ENCODE data around the gene TAGLN2. TPM values are rescaled to one million over a fixed set of nuclear protein-coding genes. Genes with fewer than 3 reads are reported as not detected.

The TAGLN2 gene
- total RNA-seq, 4 donors from 2014 or later = 308 to 468 (median 357) TPM

GRCh38 chr1:159941591-159942560 is 16.6 kb upstream of the TAGLN2 start:
- intact Hi-C loops (cut with DNase I) = no loop called here
- no peaks in the 10 kb centered on the region for H3K36me3 ChIP-seq
- TF ChIP-seq POLR2A (IDR thresholded peaks at IDR 0.05) = no peak
- TF ChIP-seq, protein P1, sequence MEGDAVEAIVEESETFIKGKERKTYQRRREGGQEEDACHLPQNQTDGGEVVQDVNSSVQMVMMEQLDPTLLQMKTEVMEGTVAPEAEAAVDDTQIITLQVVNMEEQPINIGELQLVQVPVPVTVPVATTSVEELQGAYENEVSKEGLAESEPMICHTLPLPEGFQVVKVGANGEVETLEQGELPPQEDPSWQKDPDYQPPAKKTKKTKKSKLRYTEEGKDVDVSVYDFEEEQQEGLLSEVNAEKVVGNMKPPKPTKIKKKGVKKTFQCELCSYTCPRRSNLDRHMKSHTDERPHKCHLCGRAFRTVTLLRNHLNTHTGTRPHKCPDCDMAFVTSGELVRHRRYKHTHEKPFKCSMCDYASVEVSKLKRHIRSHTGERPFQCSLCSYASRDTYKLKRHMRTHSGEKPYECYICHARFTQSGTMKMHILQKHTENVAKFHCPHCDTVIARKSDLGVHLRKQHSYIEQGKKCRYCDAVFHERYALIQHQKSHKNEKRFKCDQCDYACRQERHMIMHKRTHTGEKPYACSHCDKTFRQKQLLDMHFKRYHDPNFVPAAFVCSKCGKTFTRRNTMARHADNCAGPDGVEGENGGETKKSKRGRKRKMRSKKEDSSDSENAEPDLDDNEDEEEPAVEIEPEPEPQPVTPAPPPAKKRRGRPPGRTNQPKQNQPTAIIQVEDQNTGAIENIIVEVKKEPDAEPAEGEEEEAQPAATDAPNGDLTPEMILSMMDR (IDR thresholded peaks at IDR 0.05) = no peak
- DNase-seq = no peak
- no peaks in the 10 kb centered on the region for H3K9me3 ChIP-seq
- peaks cover 0 to 52% (median 0%) of the 10 kb centered on the region in 4 donors for H3K27me3 ChIP-seq
- 51 to 73% methylated on average over 2 to 6 of the region's 15 CpGs for WGBS, 2 donors
- H3K27ac ChIP-seq = peak overlapping the region in 1 of 4 donors; percentile 19
- no peak overlapping the region for H3K4me3 ChIP-seq
- H3K4me1 ChIP-seq = peaks cover 26 to 100% (median 48%) of the 10 kb centered on the region in 3 donors

DNA sequence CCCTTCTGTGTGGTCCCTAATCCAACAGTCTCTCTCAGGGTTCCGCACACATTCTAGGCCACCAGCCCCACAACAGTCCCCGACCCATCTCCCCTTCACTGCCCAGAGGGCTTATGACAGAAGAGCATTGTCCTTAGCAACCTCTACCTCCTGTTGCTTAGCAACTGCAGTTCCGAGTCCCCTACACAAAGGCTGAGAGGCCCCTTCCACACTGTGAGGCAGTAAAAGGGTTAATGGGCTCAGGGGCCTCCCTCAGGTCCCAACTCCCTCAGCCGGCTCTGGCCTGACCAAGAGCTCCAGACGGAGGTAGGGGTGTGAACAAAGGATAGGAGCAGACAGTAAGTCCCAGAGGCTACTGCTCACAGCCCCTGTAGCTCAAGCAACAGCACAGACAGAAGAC is 15.8 kb upstream of the TAGLN2 start:
- Histone ChIP-seq H3K27ac (peak overlapping the region in 1 of 4 donors; percentile 19), H3K9me3 (no peaks in the 10 kb centered on the region), H3K27me3 (peaks cover 0 to 54% (median 0%) of the 10 kb centered on the region in 4 donors), H3K36me3 (no peaks in the 10 kb centered on the region), H3K4me3 (no peak overlapping the region), H3K4me1 (peaks cover 34 to 100% (median 51%) of the 10 kb centered on the region in 3 donors)
- TF ChIP-seq POLR2A (IDR thresholded peaks at IDR 0.05) = no peak
- TF ChIP-seq, protein P1 (IDR thresholded peaks at IDR 0.05) = no peak
- intact Hi-C loops (cut with DNase I) = no loop called here
- 100% methylated on average over 1 of the region's 5 CpGs; no CpG with 5 or more reads in 1 of the 2 donors for WGBS, 2 donors
- no peak for DNase-seq

DNA sequence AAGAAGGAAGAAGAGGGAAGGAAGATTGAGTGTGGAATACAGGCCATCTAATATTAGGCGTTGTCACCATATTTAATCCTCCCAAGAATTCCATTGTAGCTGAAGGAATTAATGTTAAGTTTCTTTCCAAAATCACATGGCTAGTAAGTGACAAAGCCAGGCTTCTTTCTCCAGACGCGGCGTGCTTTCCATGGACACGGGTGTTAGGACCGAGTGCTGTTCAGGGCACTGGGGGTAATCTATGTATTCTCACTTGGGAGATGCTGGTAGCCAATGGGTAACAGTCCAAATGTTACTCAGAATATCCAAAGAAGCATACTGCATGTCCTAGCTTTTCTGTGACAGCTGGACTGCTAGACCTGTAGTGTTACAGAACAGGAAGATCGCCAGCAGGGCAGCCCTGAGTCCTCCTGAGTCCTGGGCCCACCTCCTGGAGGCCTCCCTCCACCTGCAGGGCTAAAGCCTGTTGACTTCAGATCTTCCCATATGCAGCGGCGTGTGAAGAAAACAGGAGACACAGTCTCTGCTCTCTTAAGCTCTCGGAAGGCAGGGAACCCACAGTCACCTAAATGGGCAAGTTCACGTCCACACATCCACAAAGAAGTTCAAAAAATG is 14.8 kb upstream of the TAGLN2 start:
- H3K27ac ChIP-seq = peak overlapping the region; percentile 25 to 68 (median 54)
- WGBS, 2 donors = 53 to 61% methylated on average over 8 to 9 of the region's 11 CpGs
- peaks cover 0 to 49% (median 0%) of the 10 kb centered on the region in 4 donors for H3K27me3 ChIP-seq
- TF ChIP-seq, protein P1 (IDR thresholded peaks at IDR 0.05) = no peak
- no peak for TF ChIP-seq POLR2A (IDR thresholded peaks at IDR 0.05)
- H3K4me1 ChIP-seq = peaks cover 29 to 94% (median 48%) of the 10 kb centered on the region in 3 donors
- DNase-seq = no peak
- no peaks in the 10 kb centered on the region for H3K9me3 ChIP-seq
- H3K4me3 ChIP-seq = no peak overlapping the region
- intact Hi-C loops (cut with DNase I) = no loop called here
- H3K36me3 ChIP-seq = peaks cover 0 to 4% (median 0%) of the 10 kb centered on the region in 3 donors

GRCh38 chr1:159939678-159940002 is 14.3 kb upstream of the TAGLN2 start:
- peaks cover 0 to 4% (median 0%) of the 10 kb centered on the region in 3 donors for H3K36me3 ChIP-seq
- H3K4me3 ChIP-seq = no peak overlapping the region
- intact Hi-C loops (cut with DNase I) = loop anchor here (10.0 kb wide), 1 partner anchor 145 kb away; the partner anchor contains the start of gene KCNJ9
- H3K27me3 ChIP-seq = peaks cover 0 to 44% (median 0%) of the 10 kb centered on the region in 4 donors
- peak overlapping the region; percentile 25 to 68 (median 54) for H3K27ac ChIP-seq
- DNase-seq = no peak
- WGBS, 2 donors = 37 to 60% methylated on average over 3 of the region's 3 CpGs
- H3K4me1 ChIP-seq = peaks cover 24 to 89% (median 43%) of the 10 kb centered on the region in 3 donors
- no peaks in the 10 kb centered on the region for H3K9me3 ChIP-seq
- TF ChIP-seq POLR2A (IDR thresholded peaks at IDR 0.05) = no peak
- TF ChIP-seq, protein P1 (IDR thresholded peaks at IDR 0.05) = no peak
